ENCODE data around the gene OR2A7.
A peak's percentile ranks its signal among the peaks of the same experiment; 100 is the strongest.
"Not testable (repeated sequence)": the region's sequence is repeated elsewhere in the genome, so short reads cannot be mapped to it uniquely, and the experiment has no call there.

Gene OR2A7

GRCh38 chr7:144264692-144265091 lies at the start of gene OR2A7:
Gene OR2A7, minus strand, starts transcription at chr7:144264792. Its CDS starts 5,164 bp downstream, at chr7:144259628.
- DNase-seq (ENCODE audit: low read depth): not testable (repeated sequence)

GRCh38 chr7:144311872-144312469 lies 47.4 kb upstream of the OR2A7 start, which contains the start of gene OR2A1:
Gene OR2A1, plus strand, starts transcription at chr7:144312419. Its CDS starts 5,706 bp downstream, at chr7:144318125.
- DNase-seq (ENCODE audit: low read depth): not testable (repeated sequence)

GRCh38 chr7:144311218-144311617 lies 46.6 kb upstream of the OR2A7 start:
- not testable (repeated sequence) for DNase-seq (ENCODE audit: low read depth)

- not testable (repeated sequence) for DNase-seq (ENCODE audit: low read depth)
These were observed 45.1 kb upstream of the OR2A7 start for GRCh38 chr7:144309702-144310101.

- DNase-seq (ENCODE audit: low read depth): not testable (repeated sequence)
These were observed 40.6 kb upstream of the OR2A7 start for GRCh38 chr7:144305156-144305555.

- not testable (repeated sequence) for DNase-seq (ENCODE audit: low read depth)
These were observed 39.0 kb upstream of the OR2A7 start for GRCh38 chr7:144303607-144304006.

- peak; percentile 0 for DNase-seq (ENCODE audit: low read depth)
These were observed 38.1 kb upstream of the OR2A7 start for GRCh38 chr7:144302578-144303303.

- not testable (repeated sequence) for DNase-seq (ENCODE audit: low read depth)
These were observed 29.4 kb upstream of the OR2A7 start for GRCh38 chr7:144293794-144294499.

- DNase-seq (ENCODE audit: low read depth): not testable (repeated sequence)
These were observed 28.0 kb upstream of the OR2A7 start for GRCh38 chr7:144292384-144293161.

GRCh38 chr7:144291607-144292006 lies 27.0 kb upstream of the OR2A7 start:
- not testable (repeated sequence) for DNase-seq (ENCODE audit: low read depth)

GRCh38 chr7:144287171-144287784 lies 22.7 kb upstream of the OR2A7 start:
- not testable (repeated sequence) for DNase-seq (ENCODE audit: low read depth)

GRCh38 chr7:144283716-144284115 lies 19.1 kb upstream of the OR2A7 start:
- not testable (repeated sequence) for DNase-seq (ENCODE audit: low read depth)

- not testable (repeated sequence) for DNase-seq (ENCODE audit: low read depth)
These were observed 17.9 kb upstream of the OR2A7 start for GRCh38 chr7:144282490-144282889.

- not testable (repeated sequence) for DNase-seq (ENCODE audit: low read depth)
These were observed 17.4 kb upstream of the OR2A7 start for GRCh38 chr7:144281981-144282380.

GRCh38 chr7:144280010-144280409 lies 15.4 kb upstream of the OR2A7 start:
- not testable (repeated sequence) for DNase-seq (ENCODE audit: low read depth)

GRCh38 chr7:144275281-144275680 lies 10.7 kb upstream of the OR2A7 start:
- DNase-seq (ENCODE audit: low read depth): not testable (repeated sequence)

- not testable (repeated sequence) for DNase-seq (ENCODE audit: low read depth)
These were observed 4.6 kb upstream of the OR2A7 start, which contains the start of gene CTAGE8 for GRCh38 chr7:144269188-144269587. Gene CTAGE8, minus strand, starts transcription at chr7:144269288. Its CDS starts 38 bp downstream, at chr7:144269250.

GRCh38 chr7:144262128-144262527 lies 2.5 kb downstream of the OR2A7 start:
- not testable (repeated sequence) for DNase-seq (ENCODE audit: low read depth)

- DNase-seq (ENCODE audit: low read depth): not testable (repeated sequence)
These were observed 5.5 kb downstream of the OR2A7 start for GRCh38 chr7:144259067-144259466.

GRCh38 chr7:144256112-144256511 lies 8.5 kb downstream of the OR2A7 start:
- peak; percentile 24 for DNase-seq (ENCODE audit: low read depth)

- DNase-seq (ENCODE audit: low read depth): no peak
These were observed 9.1 kb downstream of the OR2A7 start for GRCh38 chr7:144255471-144255897.

All from fibroblast of gingiva (primary cell).